Activated CD4-positive, alpha-beta T cell treated with anti-CD3 and anti-CD28 coated beads for 36 hours (primary cell): ENCODE data around the gene SLC17A8. TPM values are rescaled to one million over a fixed set of nuclear protein-coding genes. Genes with fewer than 3 reads are reported as not detected.

Source experiments
- ATAC-seq: fragments of 200-7000 bp; cut with Tn5 transposase; one replicate; pipeline ENCODE4 v1.10.0; 2021; ENCODE audit warnings: mild to moderate bottlenecking, moderate library complexity
- CTCF ChIA-PET: fragments of 350-600 bp; sonication (Branson Sonifier 250); formaldehyde crosslinking; loops from one replicate; lab custom pipeline; 2021; ENCODE audit warnings: antibody characterized with exemption; lab: Charles Lee
- POLR2A ChIA-PET: fragments of 350-600 bp; sonication (Branson Sonifier 250); formaldehyde crosslinking; loops from one replicate; lab custom pipeline; 2021; ENCODE audit warnings: antibody characterized with exemption, inconsistent platforms; lab: Charles Lee
- DNase-seq: peaks from one replicate; pipeline ENCODE4 v3.0.0-alpha.2; 2020
- H3K27ac Mint-ChIP-seq: one replicate; pipeline ENCODE4 v1.8.0; 2021; ENCODE audit warnings: mixed read lengths
- H3K27me3 Mint-ChIP-seq: one replicate; pipeline ENCODE4 v1.8.0; 2021; ENCODE audit warnings: mixed read lengths
- H3K36me3 Mint-ChIP-seq: one replicate; pipeline ENCODE4 v1.8.0; 2021; ENCODE audit warnings: low read depth, mixed read lengths
- H3K4me1 Mint-ChIP-seq: one replicate; pipeline ENCODE4 v1.8.0; 2021; ENCODE audit warnings: mixed read lengths
- H3K4me3 Mint-ChIP-seq: one replicate; pipeline ENCODE4 v1.8.0; 2021; ENCODE audit warnings: mild to moderate bottlenecking, moderate library complexity, mixed read lengths
- H3K9me3 Mint-ChIP-seq: one replicate; pipeline ENCODE4 v1.8.0; 2021; ENCODE audit warnings: low read depth, mixed read lengths
- intact Hi-C, 2 experiments: fragments of 100-400 bp; cut with DNase I in 1 of 2; cut with micrococcal nuclease in 1 of 2; formaldehyde crosslinking; loops; one replicate each; pipeline versions ENCODE4 v1.14.2 to v1.15.1; 2022 to 2024; cut with DNase I, micrococcal nuclease
- total RNA-seq, 2 experiments: library from RNA; stranded (reverse); gene quantifications; one replicate each; pipeline ENCODE4 v1.2.3, GENCODE V29; 2021

Gene SLC17A8
- total RNA-seq, 2 experiments from 2014 or later: not detected

DNA sequence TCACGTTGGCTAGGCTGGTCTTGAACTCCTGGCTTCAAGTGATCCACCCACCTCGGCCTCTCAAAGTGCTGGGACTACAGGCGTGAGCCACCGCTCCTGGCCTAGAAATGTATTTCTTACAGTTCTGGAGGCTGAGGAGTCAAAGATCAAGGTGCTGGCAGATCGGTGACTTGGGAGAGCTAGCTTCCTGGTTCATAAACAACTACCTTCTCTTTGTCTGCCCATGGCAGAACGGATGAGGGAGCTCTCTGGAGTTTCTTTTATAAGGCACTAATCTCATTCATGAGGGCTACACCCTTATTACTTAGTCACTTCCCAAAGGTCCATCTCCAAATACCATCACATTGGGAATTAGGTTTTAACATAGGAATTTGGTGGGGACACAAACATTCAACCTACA lies 38.9 kb downstream of the SLC17A8 start:
- Mint-ChIP-seq H3K27me3 (peaks cover 2% of the 10 kb centered on the region), H3K27ac (no peak overlapping the region), H3K9me3 (no peaks in the 10 kb centered on the region), H3K36me3 (no peaks in the 10 kb centered on the region), H3K4me1 (no peaks in the 10 kb centered on the region), H3K4me3 (no peak overlapping the region)
- intact Hi-C loops: no loop called here
- no peak for DNase-seq
- ChIA-PET POLR2A (no interaction called here), CTCF (interaction anchor here (0.9 kb wide), 1 partner anchor 9 kb away, joined by 3 read pairs; no protein-coding TSS in a partner anchor)
- ATAC-seq: no peak

DNA sequence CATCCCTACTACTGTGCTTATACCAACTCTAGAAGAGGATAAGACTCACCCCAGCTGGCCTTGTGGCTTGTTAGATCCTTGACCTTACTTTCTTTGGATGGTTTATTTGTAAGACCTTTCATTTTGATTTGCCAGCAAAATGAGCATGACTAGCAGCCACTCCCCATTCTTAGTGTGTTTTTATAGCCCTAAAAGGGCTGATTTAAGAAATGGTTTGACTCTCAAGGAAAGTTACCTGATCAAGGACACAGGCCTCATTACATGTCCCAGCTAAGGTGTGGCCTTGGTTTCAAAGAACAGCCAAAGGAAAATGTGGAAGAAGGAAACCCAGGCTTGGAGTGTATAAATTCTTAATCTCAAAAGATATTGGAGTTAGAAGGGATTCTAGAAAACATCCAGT lies 41.4 kb downstream of the SLC17A8 start:
- Mint-ChIP-seq H3K36me3 (no peaks in the 10 kb centered on the region), H3K27ac (no peak overlapping the region), H3K9me3 (no peaks in the 10 kb centered on the region), H3K4me1 (no peaks in the 10 kb centered on the region), H3K4me3 (no peak overlapping the region), H3K27me3 (peaks cover 2% of the 10 kb centered on the region)
- CTCF ChIA-PET: interaction anchor here (0.6 kb wide), 1 partner anchor 128 kb away, joined by 5 read pairs; no protein-coding TSS in a partner anchor
- ATAC-seq (no peak), DNase-seq (no peak)
- intact Hi-C loops: no loop called here
- POLR2A ChIA-PET: interaction anchor here (0.6 kb wide), 1 partner anchor 129 kb away, joined by 3 read pairs; no protein-coding TSS in a partner anchor

DNA sequence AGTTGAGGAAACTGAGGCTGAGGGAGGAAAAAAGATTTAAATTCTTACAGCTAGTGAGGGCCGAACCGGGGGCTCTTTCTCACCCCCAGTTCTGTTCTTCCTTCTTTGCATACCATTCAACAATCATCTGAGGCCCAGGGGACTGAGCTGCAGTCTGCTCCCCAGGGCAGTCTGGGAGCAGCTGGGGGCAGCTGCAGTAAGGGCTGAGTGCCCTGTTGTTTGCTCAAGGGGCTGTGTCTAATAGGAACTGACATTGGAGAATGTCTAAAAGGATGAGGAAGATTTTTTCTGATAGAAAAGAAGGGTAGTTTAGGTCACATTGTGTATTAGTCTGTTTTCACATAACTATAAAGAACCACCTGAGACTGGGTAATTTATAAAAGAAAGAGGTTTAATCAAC lies 42.2 kb downstream of the SLC17A8 start:
- intact Hi-C loops: no loop called here
- ATAC-seq: no peak
- no peaks in the 10 kb centered on the region for H3K36me3 Mint-ChIP-seq
- H3K27me3 Mint-ChIP-seq: peaks cover under 1% of the 10 kb centered on the region
- no peaks in the 10 kb centered on the region for H3K4me1 Mint-ChIP-seq
- no peak overlapping the region for H3K4me3 Mint-ChIP-seq
- no peaks in the 10 kb centered on the region for H3K9me3 Mint-ChIP-seq
- DNase-seq: no peak
- H3K27ac Mint-ChIP-seq: no peak overlapping the region
- ChIA-PET POLR2A (no interaction called here), CTCF (no interaction called here)

DNA sequence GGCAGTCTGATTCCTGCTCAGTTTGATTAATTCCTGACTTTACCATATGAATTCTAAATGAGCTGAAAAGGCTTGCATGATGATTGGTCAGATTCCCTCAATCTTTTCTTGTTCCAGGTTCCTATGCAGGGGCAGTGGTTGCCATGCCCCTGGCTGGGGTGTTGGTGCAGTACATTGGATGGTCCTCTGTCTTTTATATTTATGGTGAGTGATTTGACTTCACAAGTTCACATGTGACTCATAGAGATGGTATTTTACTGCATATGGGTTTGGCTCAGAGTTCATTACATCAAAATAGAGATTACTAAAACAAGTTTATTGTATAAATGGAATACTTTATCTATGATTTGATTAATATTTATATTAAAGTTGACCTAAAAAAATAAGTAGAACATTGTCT lies 44.8 kb downstream of the SLC17A8 start:
- no peaks in the 10 kb centered on the region for H3K36me3 Mint-ChIP-seq
- no peak for ATAC-seq
- no peaks in the 10 kb centered on the region for H3K4me1 Mint-ChIP-seq
- H3K27me3 Mint-ChIP-seq: no peaks in the 10 kb centered on the region
- H3K4me3 Mint-ChIP-seq: no peak overlapping the region
- ChIA-PET CTCF (no interaction called here), POLR2A (no interaction called here)
- DNase-seq: no peak
- no peaks in the 10 kb centered on the region for H3K9me3 Mint-ChIP-seq
- H3K27ac Mint-ChIP-seq: no peak overlapping the region
- intact Hi-C loops: no loop called here

DNA sequence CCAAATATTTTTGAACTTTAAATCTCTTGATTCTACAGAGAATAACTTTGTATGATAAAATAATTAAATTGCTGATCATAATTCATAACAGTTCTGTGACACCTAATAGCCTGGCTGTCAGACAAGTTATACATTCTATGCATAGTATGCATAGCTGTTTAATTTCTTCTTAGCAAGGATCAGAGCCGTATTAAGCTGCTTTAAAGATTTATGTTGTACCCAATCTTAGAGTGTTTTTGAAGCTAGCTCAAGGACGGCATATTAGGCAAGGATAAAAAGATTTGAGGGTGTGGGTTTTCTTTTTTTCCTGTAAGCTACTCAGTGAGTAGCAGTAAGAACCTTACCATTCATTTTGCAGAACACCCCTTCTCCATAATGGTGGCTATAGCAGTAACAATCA lies 45.9 kb downstream of the SLC17A8 start:
- no peak overlapping the region for H3K27ac Mint-ChIP-seq
- no peak for DNase-seq
- CTCF ChIA-PET: interaction anchor here (0.6 to 0.9 kb wide), 2 partner anchors 48 to 168 kb away, joined by 3 read pairs; no protein-coding TSS in a partner anchor

DNA sequence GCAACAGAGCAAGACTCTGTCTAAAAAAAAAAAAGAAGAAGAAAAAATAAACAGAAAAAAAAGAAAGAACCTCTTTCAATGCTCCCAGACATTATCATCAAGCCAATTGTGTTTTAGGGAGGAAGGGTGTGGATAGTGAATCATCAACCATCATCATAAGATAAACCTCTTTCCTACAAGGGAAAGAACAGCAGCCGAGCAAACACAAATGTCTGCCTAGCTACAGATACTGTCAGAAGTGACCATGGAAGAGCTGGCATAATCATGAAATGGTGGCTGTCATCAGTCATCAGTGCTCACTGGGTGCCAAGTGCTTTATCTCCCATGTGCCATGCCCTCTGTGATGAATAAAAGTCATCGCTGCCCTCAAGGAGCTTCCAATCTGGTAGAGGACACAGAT lies 46.6 kb downstream of the SLC17A8 start:
- intact Hi-C loops: no loop called here
- POLR2A ChIA-PET: no interaction called here
- Mint-ChIP-seq H3K4me3 (no peak overlapping the region), H3K4me1 (no peaks in the 10 kb centered on the region), H3K9me3 (no peaks in the 10 kb centered on the region), H3K36me3 (no peaks in the 10 kb centered on the region), H3K27ac (no peak overlapping the region), H3K27me3 (no peaks in the 10 kb centered on the region)
- CTCF ChIA-PET: interaction anchor here (0.9 to 1.3 kb wide), 2 partner anchors 130 to 168 kb away, joined by 3 read pairs; no protein-coding TSS in a partner anchor
- DNase-seq (no peak), ATAC-seq (no peak)

More for the DNA sequence above, 45.9 kb downstream of the SLC17A8 start:
- POLR2A ChIA-PET: no interaction called here
- Mint-ChIP-seq H3K9me3 (no peaks in the 10 kb centered on the region), H3K27me3 (no peaks in the 10 kb centered on the region), H3K4me3 (no peak overlapping the region), H3K36me3 (no peaks in the 10 kb centered on the region), H3K4me1 (no peaks in the 10 kb centered on the region)
- intact Hi-C loops: no loop called here
- no peak for ATAC-seq

DNA sequence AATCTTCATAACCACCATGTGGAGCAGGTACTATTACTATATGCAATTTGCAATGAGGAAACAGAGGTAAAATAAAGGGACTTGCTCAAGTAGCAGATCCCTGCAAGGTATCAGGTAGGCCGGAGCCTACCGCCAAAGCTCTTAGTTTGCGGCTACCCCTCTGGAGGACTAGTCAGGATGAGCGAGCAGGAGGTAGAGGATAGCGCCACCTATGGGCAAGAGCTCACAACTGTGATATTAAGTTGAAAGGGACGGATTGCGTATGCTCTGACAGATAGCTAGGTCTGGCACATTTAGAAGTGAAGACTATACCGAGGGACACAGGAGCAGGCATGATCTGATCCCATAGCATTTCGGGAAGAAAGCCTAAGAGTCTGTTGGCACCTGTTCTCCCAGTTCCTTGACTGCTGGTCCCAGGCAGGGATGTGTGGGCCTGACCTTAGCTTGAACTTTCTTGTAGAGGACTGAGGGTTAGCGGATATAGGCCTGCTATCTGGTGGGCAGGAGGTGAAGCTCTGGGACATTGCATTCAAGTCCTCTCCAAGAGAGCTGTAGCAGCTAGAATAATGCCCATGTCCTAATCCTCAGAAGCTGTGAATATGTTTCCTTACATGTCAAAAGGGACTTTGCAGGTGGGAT lies 48.0 kb downstream of the SLC17A8 start:
- intact Hi-C loops: loop anchor here in 1 of 2 experiments (1.0 kb wide), 1 partner anchor 171 kb away; no protein-coding TSS in a partner anchor
- ChIA-PET POLR2A (no interaction called here), CTCF (interaction anchor here (0.6 to 2.6 kb wide), 28 partner anchors 9 to 919 kb away, joined by 3 to 13 read pairs (median 4); partner anchors contain the start of genes DEPDC4 and SCYL2)
- ATAC-seq (peak; percentile 68), DNase-seq (peak; percentile 74)
- peaks cover 4% of the 10 kb centered on the region for H3K27me3 Mint-ChIP-seq
- H3K27ac Mint-ChIP-seq: no peak overlapping the region
- no peaks in the 10 kb centered on the region for H3K36me3 Mint-ChIP-seq
- H3K4me3 Mint-ChIP-seq: no peak overlapping the region
- H3K4me1 Mint-ChIP-seq: no peaks in the 10 kb centered on the region
- H3K9me3 Mint-ChIP-seq: no peaks in the 10 kb centered on the region

DNA sequence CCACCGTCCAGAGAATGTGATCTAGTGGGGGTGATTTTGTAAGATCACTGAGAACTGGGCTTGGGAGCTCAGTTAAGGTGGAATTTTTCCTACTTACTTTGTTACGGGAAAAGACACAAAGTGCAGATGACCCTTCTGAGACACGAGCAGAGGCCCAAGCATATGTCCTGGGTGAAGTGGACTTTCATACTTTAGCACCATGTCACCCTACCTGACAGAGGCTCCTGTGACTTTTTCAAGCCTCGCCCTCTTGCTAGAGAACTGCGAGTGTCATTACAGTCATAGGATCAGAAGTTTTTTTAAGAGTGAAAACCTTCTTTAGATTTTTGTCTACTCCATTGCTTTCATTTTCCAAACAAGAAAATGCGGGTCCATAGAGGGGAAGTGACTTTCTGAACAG lies 56.1 kb downstream of the SLC17A8 start:
- intact Hi-C loops: no loop called here
- ATAC-seq (no peak), DNase-seq (no peak)
- POLR2A ChIA-PET: no interaction called here
- no peaks in the 10 kb centered on the region for H3K4me1 Mint-ChIP-seq
- CTCF ChIA-PET: interaction anchor here (2.6 kb wide), 1 partner anchor 8 kb away, joined by 13 read pairs; no protein-coding TSS in a partner anchor
- no peak overlapping the region for H3K27ac Mint-ChIP-seq
- no peak overlapping the region for H3K4me3 Mint-ChIP-seq
- H3K27me3 Mint-ChIP-seq: peaks cover 6% of the 10 kb centered on the region
- H3K9me3 Mint-ChIP-seq: no peaks in the 10 kb centered on the region
- H3K36me3 Mint-ChIP-seq: no peaks in the 10 kb centered on the region

DNA sequence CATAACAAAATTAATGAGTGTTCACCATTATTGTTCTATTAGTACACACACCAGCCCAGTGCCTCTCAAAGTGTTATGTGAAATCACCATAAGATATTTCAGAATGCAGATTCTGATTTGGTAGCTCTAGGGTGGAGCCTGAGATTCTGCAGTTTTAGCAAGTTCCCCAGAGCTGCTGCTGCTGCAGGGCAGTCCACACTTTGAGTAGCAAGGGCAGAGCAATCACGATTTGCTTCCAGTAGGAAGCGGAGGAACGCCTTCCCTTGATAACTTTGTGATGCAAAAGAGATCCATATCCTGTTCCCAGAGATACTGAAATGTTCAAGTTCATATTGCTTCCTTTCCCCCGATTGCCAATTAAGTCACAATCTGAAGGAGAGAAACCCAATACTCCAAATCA lies 57.9 kb downstream of the SLC17A8 start:
- DNase-seq: no peak
- no peaks in the 10 kb centered on the region for H3K4me1 Mint-ChIP-seq
- no peaks in the 10 kb centered on the region for H3K36me3 Mint-ChIP-seq
- H3K27ac Mint-ChIP-seq: no peak overlapping the region
- intact Hi-C loops: no loop called here
- ATAC-seq: no peak
- H3K27me3 Mint-ChIP-seq: peaks cover 3% of the 10 kb centered on the region
- ChIA-PET POLR2A (no interaction called here), CTCF (interaction anchor here (2.6 kb wide), 1 partner anchor 10 kb away, joined by 13 read pairs; no protein-coding TSS in a partner anchor)
- no peaks in the 10 kb centered on the region for H3K9me3 Mint-ChIP-seq
- no peak overlapping the region for H3K4me3 Mint-ChIP-seq

DNA sequence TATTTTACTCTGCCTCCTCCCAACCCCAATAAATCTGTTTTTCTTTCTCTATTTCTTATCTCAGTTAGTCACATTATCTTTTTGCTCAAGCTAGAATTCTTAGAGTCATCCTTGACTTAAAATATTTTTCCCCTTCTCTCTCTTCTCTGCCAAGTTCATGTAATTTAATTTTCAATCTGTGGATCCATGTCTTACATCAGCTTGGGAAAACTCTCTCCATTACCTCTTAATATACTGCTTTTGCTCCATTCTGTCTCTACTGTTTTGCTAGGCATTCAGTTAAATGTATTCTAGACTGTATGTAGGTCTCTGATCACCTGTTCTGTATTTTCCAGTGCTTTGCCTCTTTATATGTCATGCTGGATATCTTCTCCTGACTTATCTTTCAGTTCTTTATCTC lies 65.8 kb downstream of the SLC17A8 start:
- H3K4me3 Mint-ChIP-seq: no peak overlapping the region
- no peak for DNase-seq
- peaks cover 11% of the 10 kb centered on the region for H3K9me3 Mint-ChIP-seq
- intact Hi-C loops: no loop called here
- peaks cover 5% of the 10 kb centered on the region for H3K27me3 Mint-ChIP-seq
- H3K36me3 Mint-ChIP-seq: no peaks in the 10 kb centered on the region
- H3K4me1 Mint-ChIP-seq: no peaks in the 10 kb centered on the region
- ChIA-PET POLR2A (no interaction called here), CTCF (interaction anchor here (0.6 kb wide), 1 partner anchor 1729 kb away, joined by 3 read pairs; no protein-coding TSS in a partner anchor)
- no peak overlapping the region for H3K27ac Mint-ChIP-seq
- no peak for ATAC-seq

DNA sequence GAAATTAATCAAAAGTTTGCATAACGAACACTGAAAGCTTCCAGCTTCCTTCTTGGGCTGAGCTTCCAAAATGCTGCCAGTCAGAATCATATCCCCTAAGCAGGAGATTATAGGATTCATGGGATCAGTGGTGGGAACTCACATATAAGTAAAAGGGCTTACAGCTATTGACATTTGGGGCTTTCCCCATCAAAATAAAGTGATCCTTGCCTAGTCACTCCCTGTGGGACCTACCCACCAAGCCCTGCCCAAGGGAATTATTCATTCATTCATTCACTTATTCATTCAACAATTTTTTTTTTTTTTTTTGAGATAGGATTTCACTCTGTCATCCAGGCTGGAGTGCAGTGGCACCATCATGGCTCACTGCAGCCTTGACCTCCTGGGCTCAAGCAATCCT lies 69.3 kb downstream of the SLC17A8 start:
- Mint-ChIP-seq H3K36me3 (no peaks in the 10 kb centered on the region), H3K27ac (no peak overlapping the region), H3K9me3 (peaks cover 12% of the 10 kb centered on the region), H3K27me3 (peaks cover 5% of the 10 kb centered on the region), H3K4me3 (no peak overlapping the region), H3K4me1 (no peaks in the 10 kb centered on the region)
- no peak for DNase-seq
- POLR2A ChIA-PET: no interaction called here
- no peak for ATAC-seq
- CTCF ChIA-PET: interaction anchor here (0.7 to 1.4 kb wide), 2 partner anchors 22 to 1245 kb away, joined by 3 to 4 read pairs; no protein-coding TSS in a partner anchor
- intact Hi-C loops: no loop called here

DNA sequence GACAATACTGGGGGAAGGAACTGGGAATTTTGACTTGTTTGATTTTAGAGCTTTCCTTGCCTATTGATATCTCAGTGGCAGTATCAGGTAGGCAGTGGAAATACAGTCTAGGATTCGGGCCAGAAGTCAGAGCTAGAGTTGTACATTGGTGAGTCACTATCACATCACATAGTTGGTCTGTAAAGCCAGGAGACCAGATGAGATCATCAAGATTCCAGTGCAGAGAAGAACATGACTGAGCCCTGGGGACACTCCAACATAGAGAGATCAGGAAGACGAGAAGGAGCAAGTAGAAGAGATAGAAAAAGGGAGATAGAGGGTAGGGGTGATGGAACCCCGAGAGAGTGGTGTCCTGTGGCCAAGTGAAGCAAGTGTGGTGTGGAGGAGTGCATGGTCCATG lies 70.2 kb downstream of the SLC17A8 start:
- no peak overlapping the region for H3K27ac Mint-ChIP-seq
- ChIA-PET POLR2A (no interaction called here), CTCF (interaction anchor here (1.4 kb wide), 1 partner anchor 23 kb away, joined by 3 read pairs; no protein-coding TSS in a partner anchor)
- no peaks in the 10 kb centered on the region for H3K4me1 Mint-ChIP-seq
- H3K9me3 Mint-ChIP-seq: peaks cover 12% of the 10 kb centered on the region
- H3K27me3 Mint-ChIP-seq: peaks cover 5% of the 10 kb centered on the region
- no peaks in the 10 kb centered on the region for H3K36me3 Mint-ChIP-seq
- no peak for DNase-seq
- ATAC-seq: no peak
- intact Hi-C loops: no loop called here
- H3K4me3 Mint-ChIP-seq: no peak overlapping the region
